ENCODE data around the gene CLCA4.
"Not testable (repeated sequence)": the region's sequence is repeated elsewhere in the genome, so short reads cannot be mapped to it uniquely, and the experiment has no call there.

- TF ChIP-seq, protein P1, sequence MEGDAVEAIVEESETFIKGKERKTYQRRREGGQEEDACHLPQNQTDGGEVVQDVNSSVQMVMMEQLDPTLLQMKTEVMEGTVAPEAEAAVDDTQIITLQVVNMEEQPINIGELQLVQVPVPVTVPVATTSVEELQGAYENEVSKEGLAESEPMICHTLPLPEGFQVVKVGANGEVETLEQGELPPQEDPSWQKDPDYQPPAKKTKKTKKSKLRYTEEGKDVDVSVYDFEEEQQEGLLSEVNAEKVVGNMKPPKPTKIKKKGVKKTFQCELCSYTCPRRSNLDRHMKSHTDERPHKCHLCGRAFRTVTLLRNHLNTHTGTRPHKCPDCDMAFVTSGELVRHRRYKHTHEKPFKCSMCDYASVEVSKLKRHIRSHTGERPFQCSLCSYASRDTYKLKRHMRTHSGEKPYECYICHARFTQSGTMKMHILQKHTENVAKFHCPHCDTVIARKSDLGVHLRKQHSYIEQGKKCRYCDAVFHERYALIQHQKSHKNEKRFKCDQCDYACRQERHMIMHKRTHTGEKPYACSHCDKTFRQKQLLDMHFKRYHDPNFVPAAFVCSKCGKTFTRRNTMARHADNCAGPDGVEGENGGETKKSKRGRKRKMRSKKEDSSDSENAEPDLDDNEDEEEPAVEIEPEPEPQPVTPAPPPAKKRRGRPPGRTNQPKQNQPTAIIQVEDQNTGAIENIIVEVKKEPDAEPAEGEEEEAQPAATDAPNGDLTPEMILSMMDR (IDR thresholded peaks at IDR 0.05 in 8 of 11, conservative IDR thresholded peaks at IDR 0.05 in 3 of 11): not testable (repeated sequence)
- not testable (repeated sequence) for TF ChIP-seq POLR2AphosphoS5, POLR2A (IDR thresholded peaks at IDR 0.05)
Observed at GRCh38 chr1:86606080-86606479, 59.2 kb downstream of the CLCA4 start.

Measured in spleen (tissue), 7 donors.